MCF 10A (cell line): ENCODE measurements around the gene SVOP. TPM values are rescaled to one million over a fixed set of nuclear protein-coding genes. Genes with fewer than 3 reads are reported as not detected.

ENCODE experiments used
- BruUV-seq: library from RNA; stranded (reverse); fragments of 400-500 nt; replicated peaks from 2 replicates; lab custom pipeline; 2021; lab: Mats Ljungman, UMichigan
- CTCF ChIA-PET: fragments of 300-600 bp; sonication (Branson Sonifier 250); formaldehyde crosslinking; extraction: SDS; loops from one replicate; lab custom pipeline; 2021; ENCODE audit warnings: antibody characterized with exemption, inconsistent platforms; lab: Yijun Ruan, JAX
- POLR2A ChIA-PET: fragments of 300-600, 350-650 bp; sonication (Branson Sonifier 250); formaldehyde crosslinking; extraction: SDS; loops from one replicate; lab custom pipeline; 2020; ENCODE audit warnings: antibody characterized with exemption, inconsistent platforms; lab: Yijun Ruan, JAX
- DNase-seq: peaks from one replicate; pipeline ENCODE4 v3.0.0-alpha.2; 2018; ENCODE audit not compliant: unreplicated experiment
- H3K27ac Mint-ChIP-seq: one replicate; pipeline ENCODE4 v1.8.0; 2022; ENCODE audit warnings: mild to moderate bottlenecking, low read depth, mixed read lengths; ENCODE audit not compliant: unreplicated experiment
- H3K27me3 Mint-ChIP-seq: one replicate; pipeline ENCODE4 v1.8.0; 2022; ENCODE audit warnings: mixed read lengths; ENCODE audit not compliant: insufficient read depth, unreplicated experiment
- H3K36me3 Mint-ChIP-seq: one replicate; pipeline ENCODE4 v1.8.0; 2022; ENCODE audit warnings: mild to moderate bottlenecking, moderate library complexity, mixed read lengths; ENCODE audit not compliant: insufficient read depth, unreplicated experiment
- H3K4me1 Mint-ChIP-seq: one replicate; pipeline ENCODE4 v1.8.0; 2022; ENCODE audit warnings: mixed read lengths; ENCODE audit not compliant: insufficient read depth, unreplicated experiment
- H3K4me3 Mint-ChIP-seq: one replicate; pipeline ENCODE4 v1.8.0; 2022; ENCODE audit warnings: mild to moderate bottlenecking, moderate library complexity, mixed read lengths; ENCODE audit not compliant: unreplicated experiment
- H3K9me3 Mint-ChIP-seq: one replicate; pipeline ENCODE4 v1.8.0; 2022; ENCODE audit warnings: mixed read lengths; ENCODE audit not compliant: unreplicated experiment
- intact Hi-C: fragments of 100-400 bp; cut with micrococcal nuclease; formaldehyde crosslinking; loops from 2 replicates; pipeline ENCODE4 v1.14.1; 2022
- total RNA-seq: library from RNA; stranded (reverse); gene quantifications from 2 replicates; pipeline ENCODE4 v1.2.3, GENCODE V29; 2022
- TF ChIP-seq, protein P1 (sequence below): fragments of 200-600 bp; IDR thresholded peaks from one replicate; pipeline ENCODE4 v1.8.0; 2022; ENCODE audit warnings: antibody characterized with exemption, mild to moderate bottlenecking; ENCODE audit not compliant: unreplicated experiment

The SVOP gene
- total RNA-seq, 1 experiment from 2014 or later: not detected

DNA sequence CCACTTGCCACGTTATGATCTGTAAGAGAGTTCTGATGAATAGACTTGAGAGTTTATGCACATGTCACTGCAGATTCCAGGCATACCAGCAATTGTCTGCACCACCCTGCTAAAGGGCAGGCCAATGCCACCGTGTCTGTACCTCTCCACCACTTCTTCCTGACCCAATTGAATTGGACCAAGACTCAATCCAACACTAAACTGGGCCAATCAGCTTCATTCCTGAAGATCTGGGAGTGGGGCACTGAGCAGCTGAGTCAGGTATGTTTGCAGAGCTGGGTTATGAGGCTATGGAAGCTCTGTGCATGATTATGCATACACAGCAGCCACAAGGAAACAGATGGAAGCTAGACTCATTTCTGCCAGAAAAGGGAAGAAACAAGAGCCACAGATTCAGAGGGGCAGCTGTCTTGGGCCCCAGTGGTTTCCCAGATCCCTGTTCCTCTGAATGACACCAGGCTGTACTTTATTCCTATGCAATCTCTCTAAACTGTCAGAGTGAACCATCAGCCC lies 113.0 kb downstream of the SVOP start:
- intact Hi-C loops: no loop called here
- CTCF ChIA-PET: interaction anchor here (0.5 to 0.7 kb wide), 2 partner anchors 23 to 35 kb away, joined by 3 to 5 read pairs; no protein-coding TSS in a partner anchor
- Mint-ChIP-seq H3K27ac (no peak overlapping the region), H3K27me3 (no peaks in the 10 kb centered on the region), H3K9me3 (no peaks in the 10 kb centered on the region), H3K4me1 (no peaks in the 10 kb centered on the region), H3K36me3 (no peaks in the 10 kb centered on the region), H3K4me3 (no peak overlapping the region)
- TF ChIP-seq, protein P1, sequence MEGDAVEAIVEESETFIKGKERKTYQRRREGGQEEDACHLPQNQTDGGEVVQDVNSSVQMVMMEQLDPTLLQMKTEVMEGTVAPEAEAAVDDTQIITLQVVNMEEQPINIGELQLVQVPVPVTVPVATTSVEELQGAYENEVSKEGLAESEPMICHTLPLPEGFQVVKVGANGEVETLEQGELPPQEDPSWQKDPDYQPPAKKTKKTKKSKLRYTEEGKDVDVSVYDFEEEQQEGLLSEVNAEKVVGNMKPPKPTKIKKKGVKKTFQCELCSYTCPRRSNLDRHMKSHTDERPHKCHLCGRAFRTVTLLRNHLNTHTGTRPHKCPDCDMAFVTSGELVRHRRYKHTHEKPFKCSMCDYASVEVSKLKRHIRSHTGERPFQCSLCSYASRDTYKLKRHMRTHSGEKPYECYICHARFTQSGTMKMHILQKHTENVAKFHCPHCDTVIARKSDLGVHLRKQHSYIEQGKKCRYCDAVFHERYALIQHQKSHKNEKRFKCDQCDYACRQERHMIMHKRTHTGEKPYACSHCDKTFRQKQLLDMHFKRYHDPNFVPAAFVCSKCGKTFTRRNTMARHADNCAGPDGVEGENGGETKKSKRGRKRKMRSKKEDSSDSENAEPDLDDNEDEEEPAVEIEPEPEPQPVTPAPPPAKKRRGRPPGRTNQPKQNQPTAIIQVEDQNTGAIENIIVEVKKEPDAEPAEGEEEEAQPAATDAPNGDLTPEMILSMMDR: no peak
- no peak for DNase-seq
- POLR2A ChIA-PET: no interaction called here
- BruUV-seq: no TSS peak

DNA sequence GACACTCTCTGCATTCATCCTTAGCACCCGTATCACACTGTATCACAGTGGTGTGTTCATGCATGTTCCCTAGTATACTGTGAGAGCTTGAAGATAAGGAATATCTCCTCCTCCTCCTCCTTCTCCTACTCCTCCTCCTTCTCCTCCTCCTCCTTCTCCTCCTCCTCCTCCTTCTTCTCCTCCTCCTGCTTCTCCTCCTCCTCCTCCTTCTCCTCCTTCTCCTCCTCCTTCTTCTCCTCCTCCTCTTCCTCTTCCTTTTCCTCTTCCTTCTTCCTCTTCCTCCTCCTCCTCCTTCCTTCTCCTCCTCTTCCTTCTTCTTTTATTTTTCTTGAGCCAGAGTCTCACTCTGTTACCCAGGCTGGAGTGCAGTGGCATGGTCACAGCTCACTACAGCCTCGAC lies 113.9 kb downstream of the SVOP start:
- BruUV-seq: no TSS peak
- ChIA-PET POLR2A (no interaction called here), CTCF (interaction anchor here (0.6 to 1.0 kb wide), 2 partner anchors 43 to 926 kb away, joined by 3 read pairs; no protein-coding TSS in a partner anchor)
- TF ChIP-seq, protein P1: no peak
- intact Hi-C loops: no loop called here
- Mint-ChIP-seq H3K4me3 (no peak overlapping the region), H3K9me3 (no peaks in the 10 kb centered on the region), H3K27me3 (no peaks in the 10 kb centered on the region), H3K36me3 (no peaks in the 10 kb centered on the region), H3K4me1 (no peaks in the 10 kb centered on the region), H3K27ac (no peak overlapping the region)
- DNase-seq: no peak

DNA sequence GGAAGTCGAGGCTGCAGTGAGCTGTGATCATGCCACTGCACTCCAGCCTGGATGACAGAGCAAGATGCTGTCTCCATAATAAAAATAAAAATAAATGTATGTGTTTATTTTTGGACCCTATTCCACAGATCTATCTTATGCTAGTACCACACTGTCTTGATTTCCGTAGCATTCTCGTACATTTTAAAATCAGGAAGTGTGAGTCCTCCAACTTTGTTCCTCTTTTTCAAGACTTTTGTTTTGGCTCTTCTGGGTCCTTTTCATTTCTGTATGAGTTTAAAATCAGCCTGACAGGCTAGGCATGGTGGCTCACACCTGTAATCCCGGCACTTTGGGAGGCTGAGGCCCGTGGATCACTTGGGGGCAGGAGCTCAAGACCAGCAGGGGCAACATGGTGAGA lies 115.1 kb downstream of the SVOP start:
- Mint-ChIP-seq H3K27me3 (no peaks in the 10 kb centered on the region), H3K36me3 (no peaks in the 10 kb centered on the region), H3K27ac (no peak overlapping the region), H3K9me3 (no peaks in the 10 kb centered on the region), H3K4me1 (no peaks in the 10 kb centered on the region), H3K4me3 (no peak overlapping the region)
- TF ChIP-seq, protein P1: no peak
- intact Hi-C loops: no loop called here
- DNase-seq: no peak
- CTCF ChIA-PET: interaction anchor here (0.7 kb wide), 1 partner anchor 17 kb away, joined by 3 read pairs; no protein-coding TSS in a partner anchor
- POLR2A ChIA-PET: no interaction called here
- no TSS peak for BruUV-seq

DNA sequence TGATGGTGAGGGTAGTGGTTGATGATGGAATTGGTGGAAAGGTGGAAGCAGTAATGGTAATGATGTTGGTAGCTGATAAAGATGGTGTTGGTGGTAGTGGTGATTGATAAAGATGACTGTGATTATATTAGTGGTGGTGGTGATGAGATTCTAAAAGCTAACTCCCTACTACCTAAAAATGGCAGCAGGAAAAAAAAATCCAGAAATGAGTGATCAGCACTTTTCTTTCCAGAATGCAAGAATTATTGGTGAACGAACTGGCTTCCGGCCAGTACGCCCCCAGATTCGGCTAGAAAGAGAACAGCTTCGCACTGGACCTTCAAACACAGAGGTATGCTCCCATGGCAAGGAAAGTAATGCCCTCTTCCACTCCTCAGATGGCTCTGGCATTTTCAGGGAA lies 121.7 kb downstream of the SVOP start:
- TF ChIP-seq, protein P1: no peak
- Mint-ChIP-seq H3K4me1 (no peaks in the 10 kb centered on the region), H3K27me3 (no peaks in the 10 kb centered on the region), H3K4me3 (no peak overlapping the region), H3K27ac (no peak overlapping the region), H3K9me3 (no peaks in the 10 kb centered on the region), H3K36me3 (no peaks in the 10 kb centered on the region)
- BruUV-seq: no TSS peak
- ChIA-PET CTCF (interaction anchor here (0.7 kb wide), 1 partner anchor 24 kb away, joined by 3 read pairs; no protein-coding TSS in a partner anchor), POLR2A (no interaction called here)
- intact Hi-C loops: no loop called here
- no peak for DNase-seq
